Thyroid gland (tissue), 4 donors: Measurements from ENCODE around the gene DVL2. TPM values are rescaled to one million over a fixed set of nuclear protein-coding genes. Genes with fewer than 3 reads are reported as not detected.

Experiments
- DNase-seq, 2 donors: peaks; one replicate each; pipeline ENCODE4 v3.0.0-alpha.2; 2019
- H3K27ac ChIP-seq, 3 donors: fragments of 200-600 bp; sonication (generic); 1 replicate in 2 of 3; 2 replicates in 1 of 3; pipeline ENCODE4 v1.5.1; 2016 to 2019; ENCODE audit warnings: mild to moderate bottlenecking in 1 of 3, moderate library complexity in 1 of 3
- H3K27me3 ChIP-seq: fragments of 200-600 bp; sonication (generic); one replicate; pipeline ENCODE4 v1.5.1; 2019
- H3K36me3 ChIP-seq, 2 donors: fragments of 200-600 bp; sonication (generic); one replicate each; pipeline ENCODE4 v1.5.1; 2016 to 2019
- H3K4me1 ChIP-seq, 2 donors: fragments of 200-600 bp; sonication (generic); one replicate each; pipeline ENCODE4 v1.5.1; 2017 to 2019
- H3K4me3 ChIP-seq, 3 donors: fragments of 200-600 bp; sonication (generic); replicated peaks in 1 of 3; 1 replicate in 2 of 3; 2 replicates in 1 of 3; pipeline ENCODE4 v1.5.1; 2016; ENCODE audit warnings: mild to moderate bottlenecking in 1 of 3
- H3K9me3 ChIP-seq: fragments of 200-600 bp; sonication (generic); one replicate; pipeline ENCODE4 v1.5.1; 2017
- POLR2A ChIP-seq, 2 donors: fragments of 450-650 bp; IDR thresholded peaks; one replicate each; pipeline ENCODE4 v1.6.1; 2017; ENCODE audit warnings: antibody characterized with exemption in 2 of 2, mild to moderate bottlenecking in 2 of 2, moderate library complexity in 1 of 2
- WGBS, 2 donors: methylation state at CpG; one replicate each; pipeline ENCODE4 v1.1.5; 2017; 5-methylcytosine and 5-hydroxymethylcytosine counted together
- intact Hi-C: fragments of 100-400 bp; cut with DNase I; formaldehyde crosslinking; loops from one replicate; pipeline ENCODE4 v1.15.1; 2023
- total RNA-seq, 4 donors: library from RNA; depleted of rRNA; stranded (reverse); fragments of >200 nt; gene quantifications; one replicate each; pipeline ENCODE4 v1.2.3, GENCODE V29; 2016
- TF ChIP-seq, protein P1 (sequence below), 6 experiments: fragments of 200-600 bp in 3 of 6; fragments of 450-650 bp in 3 of 6; sonication (generic) in 3 of 6; IDR thresholded peaks; one replicate each; pipeline ENCODE4 v1.5.1; 2016 to 2019; ENCODE audit warnings: antibody characterized with exemption in 6 of 6, mild to moderate bottlenecking in 2 of 6, inconsistent platforms in 1 of 6, moderate library complexity in 1 of 6

DVL2 gene
- total RNA-seq, 4 donors from 2014 or later = 45.3 to 68.6 (median 49.0) TPM

DNA sequence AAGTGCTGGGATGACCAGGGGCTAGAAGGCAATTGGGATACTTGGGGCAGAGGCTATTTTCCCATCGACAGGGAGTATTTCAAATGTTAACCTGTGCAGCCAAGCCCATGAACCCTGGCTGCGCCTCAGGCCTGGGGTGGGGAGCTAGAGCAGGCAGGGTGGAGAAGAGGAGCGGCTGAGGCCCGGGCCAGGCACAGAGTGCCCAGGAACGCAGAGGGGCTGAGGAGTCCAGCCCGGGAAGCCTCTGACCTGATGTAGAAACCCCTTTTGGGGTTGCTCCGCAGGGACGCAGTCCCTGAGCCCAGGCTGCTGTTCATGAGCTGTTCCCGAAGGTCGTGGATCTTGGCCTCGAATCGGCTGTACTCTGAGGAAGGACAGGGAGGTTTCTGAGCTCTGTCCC is 38.3 kb downstream of the DVL2 start:
- Histone ChIP-seq H3K27ac (no peak overlapping the region), H3K27me3 (no peaks in the 10 kb centered on the region), H3K4me1 (no peaks in the 10 kb centered on the region), H3K4me3 (no peak overlapping the region), H3K9me3 (no peaks in the 10 kb centered on the region), H3K36me3 (peaks cover 9 to 14% of the 10 kb centered on the region in 2 donors)
- no peak for TF ChIP-seq POLR2A (IDR thresholded peaks at IDR 0.05)
- TF ChIP-seq, protein P1, sequence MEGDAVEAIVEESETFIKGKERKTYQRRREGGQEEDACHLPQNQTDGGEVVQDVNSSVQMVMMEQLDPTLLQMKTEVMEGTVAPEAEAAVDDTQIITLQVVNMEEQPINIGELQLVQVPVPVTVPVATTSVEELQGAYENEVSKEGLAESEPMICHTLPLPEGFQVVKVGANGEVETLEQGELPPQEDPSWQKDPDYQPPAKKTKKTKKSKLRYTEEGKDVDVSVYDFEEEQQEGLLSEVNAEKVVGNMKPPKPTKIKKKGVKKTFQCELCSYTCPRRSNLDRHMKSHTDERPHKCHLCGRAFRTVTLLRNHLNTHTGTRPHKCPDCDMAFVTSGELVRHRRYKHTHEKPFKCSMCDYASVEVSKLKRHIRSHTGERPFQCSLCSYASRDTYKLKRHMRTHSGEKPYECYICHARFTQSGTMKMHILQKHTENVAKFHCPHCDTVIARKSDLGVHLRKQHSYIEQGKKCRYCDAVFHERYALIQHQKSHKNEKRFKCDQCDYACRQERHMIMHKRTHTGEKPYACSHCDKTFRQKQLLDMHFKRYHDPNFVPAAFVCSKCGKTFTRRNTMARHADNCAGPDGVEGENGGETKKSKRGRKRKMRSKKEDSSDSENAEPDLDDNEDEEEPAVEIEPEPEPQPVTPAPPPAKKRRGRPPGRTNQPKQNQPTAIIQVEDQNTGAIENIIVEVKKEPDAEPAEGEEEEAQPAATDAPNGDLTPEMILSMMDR (IDR thresholded peaks at IDR 0.05) = no peak
- intact Hi-C loops = no loop called here
- WGBS, 2 donors = 93 to 94% methylated on average over 5 to 10 of the region's 12 CpGs
- no peak for DNase-seq

DNA sequence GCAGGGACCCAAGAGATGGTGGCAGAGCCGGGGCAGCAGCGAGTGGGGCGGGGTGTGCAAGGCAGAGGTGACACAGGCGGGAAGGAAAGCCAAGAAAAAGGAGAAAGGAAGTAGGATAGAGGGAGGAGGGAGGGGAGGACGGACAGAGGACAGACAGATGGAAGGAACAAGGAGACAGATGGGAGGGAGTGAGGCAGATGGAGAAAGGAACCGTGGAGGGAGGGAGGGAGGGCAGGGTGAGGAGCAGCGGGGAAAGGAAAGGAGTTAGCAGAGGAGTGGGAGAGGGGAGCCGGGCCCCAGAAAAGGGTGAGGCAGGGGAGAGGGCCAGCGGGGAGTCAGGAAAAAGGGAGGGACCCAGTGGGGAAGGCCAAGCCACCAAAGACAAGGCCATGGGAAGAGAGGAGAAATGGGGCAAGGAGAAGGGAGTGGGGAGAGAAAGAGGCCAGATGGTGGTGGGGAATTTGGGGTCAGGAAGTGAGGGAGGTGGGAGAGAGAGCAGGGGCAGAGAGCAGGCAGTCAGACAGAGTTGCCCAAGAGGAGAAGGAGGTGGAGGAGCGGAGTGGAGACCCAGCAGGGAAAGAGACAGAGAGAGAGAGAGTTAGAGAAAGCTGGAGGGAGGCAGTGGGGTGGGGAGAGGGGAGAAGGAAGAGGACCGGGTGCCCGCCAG is 41.9 kb downstream of the DVL2 start:
- Histone ChIP-seq H3K27me3 (no peaks in the 10 kb centered on the region), H3K4me3 (no peak overlapping the region), H3K9me3 (no peaks in the 10 kb centered on the region), H3K4me1 (no peaks in the 10 kb centered on the region), H3K36me3 (peaks cover 9 to 21% of the 10 kb centered on the region in 2 donors), H3K27ac (no peak overlapping the region)
- intact Hi-C loops = no loop called here
- TF ChIP-seq, protein P1 (IDR thresholded peaks at IDR 0.05) = no peak
- no peak for TF ChIP-seq POLR2A (IDR thresholded peaks at IDR 0.05)
- DNase-seq = no peak
- 80% methylated on average over 12 of the region's 12 CpGs for WGBS, 2 donors

DNA sequence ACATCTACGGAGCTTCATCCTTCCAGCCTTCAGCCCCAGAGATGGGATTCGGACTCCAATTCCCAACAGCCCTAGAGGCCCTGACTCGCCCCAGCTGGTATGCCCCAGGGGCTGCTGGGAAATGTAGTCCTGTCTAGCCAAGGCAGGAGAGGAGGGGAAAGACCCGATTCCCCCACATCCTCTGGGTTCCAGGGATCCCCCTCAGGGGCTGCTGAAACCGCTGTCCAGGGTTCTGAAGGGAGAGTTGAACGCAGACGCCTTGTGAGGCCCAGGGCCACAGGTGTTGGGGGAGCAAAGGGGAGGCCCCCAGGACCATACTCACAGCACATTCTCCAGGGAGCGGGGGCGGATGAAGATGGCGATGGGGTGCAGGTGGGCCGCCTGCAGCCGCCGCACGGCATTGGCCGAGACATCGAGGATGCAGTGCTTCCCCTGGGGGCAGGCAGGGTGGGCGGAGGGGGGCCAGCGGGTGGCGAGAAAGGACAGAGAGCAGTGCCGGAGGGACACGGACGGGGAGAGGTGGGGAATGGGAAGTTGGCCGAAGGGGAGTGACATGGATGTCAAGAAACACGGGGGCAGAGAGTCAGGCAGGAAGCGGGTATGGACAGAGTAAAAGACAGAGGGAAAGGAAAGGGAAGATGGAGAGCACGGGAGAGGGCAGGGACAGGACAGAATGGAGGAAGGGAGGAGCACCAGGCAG is 42.6 kb downstream of the DVL2 start:
- H3K4me1 ChIP-seq = no peaks in the 10 kb centered on the region
- no peaks in the 10 kb centered on the region for H3K27me3 ChIP-seq
- H3K4me3 ChIP-seq = no peak overlapping the region
- H3K27ac ChIP-seq = no peak overlapping the region
- H3K36me3 ChIP-seq = peaks cover 9 to 21% of the 10 kb centered on the region in 2 donors
- TF ChIP-seq, protein P1 (IDR thresholded peaks at IDR 0.05) = no peak
- TF ChIP-seq POLR2A (IDR thresholded peaks at IDR 0.05) = no peak
- 78 to 82% methylated on average over 26 of the region's 26 CpGs for WGBS, 2 donors
- no peaks in the 10 kb centered on the region for H3K9me3 ChIP-seq
- intact Hi-C loops = no loop called here
- peak; percentile 27 to 33 for DNase-seq

DNA sequence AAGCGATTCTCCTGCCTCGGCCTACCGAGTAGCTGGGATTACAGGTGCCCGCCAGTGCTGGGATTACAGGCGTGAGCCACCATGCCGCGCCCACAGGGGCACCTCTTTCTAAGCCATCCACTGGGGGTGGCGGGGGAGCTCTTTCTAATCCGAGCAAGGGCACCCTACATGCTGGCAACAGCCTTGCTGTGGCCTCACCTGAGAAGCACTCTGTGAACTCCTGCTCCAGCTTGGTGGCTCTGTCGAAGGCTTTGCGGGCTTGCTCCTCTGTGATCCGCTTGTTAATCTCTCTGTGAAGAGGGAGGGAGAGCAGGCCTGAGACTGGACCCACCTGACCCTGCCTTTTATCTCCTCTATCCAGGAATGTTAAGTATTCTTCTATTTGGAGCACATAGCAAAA is 43.2 kb downstream of the DVL2 start:
- H3K27ac ChIP-seq = no peak overlapping the region
- DNase-seq = no peak
- peaks cover 4 to 15% of the 10 kb centered on the region in 2 donors for H3K36me3 ChIP-seq
- 87 to 90% methylated on average over 8 to 10 of the region's 12 CpGs for WGBS, 2 donors
- no peaks in the 10 kb centered on the region for H3K27me3 ChIP-seq
- no peaks in the 10 kb centered on the region for H3K9me3 ChIP-seq
- TF ChIP-seq, protein P1 (IDR thresholded peaks at IDR 0.05) = no peak
- TF ChIP-seq POLR2A (IDR thresholded peaks at IDR 0.05) = no peak
- intact Hi-C loops = no loop called here
- H3K4me1 ChIP-seq = no peaks in the 10 kb centered on the region
- H3K4me3 ChIP-seq = no peak overlapping the region

DNA sequence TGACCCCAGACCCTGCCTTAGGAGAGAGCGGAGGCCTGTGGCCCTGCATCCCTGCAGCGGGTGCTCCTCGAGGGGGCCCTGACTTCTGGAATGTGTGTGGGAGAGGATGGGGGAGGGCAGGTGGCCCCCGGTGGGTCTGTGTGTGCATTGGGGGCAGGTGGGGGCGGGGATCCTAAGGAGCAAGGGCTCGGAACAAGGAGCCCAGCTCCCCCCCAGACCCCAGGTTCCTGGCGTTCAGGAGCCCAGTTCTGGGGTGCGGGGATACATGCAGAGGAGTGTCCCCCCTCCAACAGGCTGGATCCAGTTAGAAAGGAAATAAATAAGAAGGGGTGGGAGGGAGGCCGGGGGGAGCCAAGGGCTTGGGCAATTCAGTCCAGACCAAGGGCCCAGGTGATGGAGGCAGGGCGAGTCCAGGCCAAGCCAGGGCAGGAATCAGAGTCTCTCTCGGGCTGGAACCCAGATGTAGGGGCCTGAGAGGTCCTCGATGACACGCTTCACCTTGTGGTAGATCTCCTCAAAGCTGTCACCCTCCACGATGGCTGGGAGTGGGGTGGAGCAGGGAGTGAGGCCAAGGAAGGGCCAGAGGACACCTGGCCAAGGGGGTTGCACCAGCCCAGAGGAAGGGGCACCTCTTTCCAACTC is 43.9 kb downstream of the DVL2 start:
- no peak overlapping the region for H3K27ac ChIP-seq
- WGBS, 2 donors = 82 to 92% methylated on average over 11 to 14 of the region's 14 CpGs
- intact Hi-C loops = no loop called here
- H3K4me3 ChIP-seq = no peak overlapping the region
- no peaks in the 10 kb centered on the region for H3K4me1 ChIP-seq
- H3K9me3 ChIP-seq = no peaks in the 10 kb centered on the region
- H3K36me3 ChIP-seq = peaks cover 0 to 12% of the 10 kb centered on the region in 2 donors
- no peaks in the 10 kb centered on the region for H3K27me3 ChIP-seq
- TF ChIP-seq, protein P1 (IDR thresholded peaks at IDR 0.05) = no peak
- TF ChIP-seq POLR2A (IDR thresholded peaks at IDR 0.05) = no peak
- DNase-seq = no peak
